Heart left ventricle (tissue), 13 donors: ENCODE results near the gene LCNL1.

Experiments
- CTCF ChIP-seq, 12 donors: fragments of 200-600 bp; sonication (generic) in 4 of 12; IDR thresholded peaks; one replicate each; pipeline versions ENCODE4 v1.5.0 to v1.8.0; 2018 to 2022; ENCODE audit warnings: antibody characterized with exemption in 12 of 12, mild to moderate bottlenecking in 5 of 12
- POLR2A ChIP-seq, 2 donors: fragments of 450-650 bp; IDR thresholded peaks; one replicate each; pipeline ENCODE4 v1.6.1; 2017; ENCODE audit warnings: antibody characterized with exemption in 2 of 2, mild to moderate bottlenecking in 2 of 2, moderate library complexity in 2 of 2
- donor health status: ischemic (EF 13 %, LVEDD 7.1; RV severe dilation, severe dysfunction).
- donor health status: DM: no; HTN: yes; CAD: no.
- donor health status: DM: no; HTN: no; CAD: no.
- donor health status: ischemic (EF 25% LVEDD 6.9; RV normal size, moderate dysfunction).
- donor health status: ischemic (EF 25% LVEDD 5.7; RV mildly dilated, moderate dysfunction).
- donor health status: ischemic (EF 35%, LVEDD 5.7; RV mildly dilated, moderate dysfunction).
- donor health status: nonischemic (EF 11% LVEDD 7.7; RV severe dilation, severe dysfunction).
- donor health status: DM: yes; HTN: yes; CAD: no.
- donor health status: PGD.
- donor health status: ischemic (EF 29% LVEDD 5.4; RV normal size, mild dysfunction).
- donor health status: nonischemic (EF 23%, LVEDD 6.1; RV moderate dilation, normal function).

GRCh38 chr9:136945333-136946227, 37.2 kb upstream of the LCNL1 start:
- TF ChIP-seq CTCF (IDR thresholded peaks at IDR 0.05) (no peak), POLR2A (IDR thresholded peaks at IDR 0.05) (no peak)
